Activated T-cell treated with anti-CD3 and anti-CD28 coated beads, Interleukin-2, amount 50 U/mL, for 24 hours (primary cell): ENCODE measurements around the gene EEF2K.
A peak's percentile ranks its signal among the peaks of the same experiment; 100 is the strongest.
"Not testable (repeated sequence)": the region's sequence is repeated elsewhere in the genome, so short reads cannot be mapped to it uniquely, and the experiment has no call there.

Experiments used
- DNase-seq: peaks from one replicate; pipeline ENCODE4 v3.0.0-alpha.2; 2020
- H3K27ac Mint-ChIP-seq: 2 replicates; pipeline ENCODE4 v1.8.0; 2020; ENCODE audit warnings: mild to moderate bottlenecking, mixed read lengths
- H3K27me3 Mint-ChIP-seq: 2 replicates; pipeline ENCODE4 v1.8.0; 2020; ENCODE audit warnings: mixed read lengths
- H3K36me3 Mint-ChIP-seq: 2 replicates; pipeline ENCODE4 v1.8.0; 2020; ENCODE audit warnings: low read depth, mixed read lengths
- H3K4me1 Mint-ChIP-seq: 2 replicates; pipeline ENCODE4 v1.8.0; 2020; ENCODE audit warnings: low read depth, mixed read lengths
- H3K4me3 Mint-ChIP-seq: 2 replicates; pipeline ENCODE4 v1.8.0; 2020; ENCODE audit warnings: mild to moderate bottlenecking, moderate library complexity, mixed read lengths
- H3K9me3 Mint-ChIP-seq: 2 replicates; pipeline ENCODE4 v1.8.0; 2020; ENCODE audit warnings: mixed read lengths

Gene EEF2K

GRCh38 chr16:22206013-22206841 is at the start of gene EEF2K:
TSS of gene EEF2K (plus strand) at chr16:22206278. CDS start at chr16:22225730, 19,452 bp downstream.
- Mint-ChIP-seq H3K4me1 (peaks cover 47% of the 10 kb centered on the region), H3K4me3 (peak within 1 kb of the TSS; percentile 95), H3K27ac (peak within 1 kb of the TSS; percentile 93), H3K9me3 (no peaks in the 10 kb centered on the region), H3K36me3 (peaks cover 37% of the 10 kb centered on the region), H3K27me3 (no peaks in the 10 kb centered on the region)
- peak; percentile 88 for DNase-seq

- Mint-ChIP-seq H3K27ac (no peak overlapping the region), H3K36me3 (no peaks in the 10 kb centered on the region), H3K9me3 (no peaks in the 10 kb centered on the region), H3K4me1 (peaks cover 5% of the 10 kb centered on the region), H3K4me3 (no peak overlapping the region), H3K27me3 (peaks cover 23% of the 10 kb centered on the region)
- DNase-seq: no peak
Observed at GRCh38 chr16:22161401-22161800, 44.7 kb upstream of the EEF2K start.

- Mint-ChIP-seq H3K4me3 (no peak within 1 kb of the TSS), H3K36me3 (no peaks in the 10 kb centered on the region), H3K4me1 (peaks cover 5% of the 10 kb centered on the region), H3K27me3 (peaks cover 22% of the 10 kb centered on the region), H3K27ac (no peak within 1 kb of the TSS), H3K9me3 (no peaks in the 10 kb centered on the region)
- DNase-seq: peak; percentile 63
Observed at GRCh38 chr16:22161999-22162655, 44.0 kb upstream of the EEF2K start, which contains the start of gene SDR42E2. TSS of gene SDR42E2 (plus strand) at chr16:22162506. CDS start at chr16:22165583, 3,077 bp downstream.

- H3K27ac Mint-ChIP-seq: no peak overlapping the region
- H3K4me1 Mint-ChIP-seq: peaks cover 5% of the 10 kb centered on the region
- no peak for DNase-seq
- H3K27me3 Mint-ChIP-seq: peaks cover 22% of the 10 kb centered on the region
- no peaks in the 10 kb centered on the region for H3K36me3 Mint-ChIP-seq
- no peaks in the 10 kb centered on the region for H3K9me3 Mint-ChIP-seq
- H3K4me3 Mint-ChIP-seq: no peak overlapping the region
Observed at GRCh38 chr16:22162656-22163009, 43.4 kb upstream of the EEF2K start.

GRCh38 chr16:22163806-22164205 is 42.3 kb upstream of the EEF2K start:
- Mint-ChIP-seq H3K27ac (no peak overlapping the region), H3K4me1 (peaks cover 5% of the 10 kb centered on the region), H3K36me3 (no peaks in the 10 kb centered on the region), H3K9me3 (no peaks in the 10 kb centered on the region), H3K4me3 (no peak overlapping the region), H3K27me3 (peaks cover 22% of the 10 kb centered on the region)
- DNase-seq: no peak

GRCh38 chr16:22164482-22164881 is 41.6 kb upstream of the EEF2K start:
- Mint-ChIP-seq H3K27ac (no peak overlapping the region), H3K4me1 (peaks cover 5% of the 10 kb centered on the region), H3K9me3 (no peaks in the 10 kb centered on the region), H3K36me3 (no peaks in the 10 kb centered on the region), H3K4me3 (no peak overlapping the region), H3K27me3 (peaks cover 22% of the 10 kb centered on the region)
- DNase-seq: no peak

GRCh38 chr16:22165508-22166285 is 40.4 kb upstream of the EEF2K start:
- Mint-ChIP-seq H3K9me3 (no peaks in the 10 kb centered on the region), H3K27me3 (peaks cover 13% of the 10 kb centered on the region), H3K4me3 (no peak overlapping the region), H3K36me3 (no peaks in the 10 kb centered on the region), H3K27ac (no peak overlapping the region), H3K4me1 (peaks cover 5% of the 10 kb centered on the region)
- DNase-seq: no peak

GRCh38 chr16:22171953-22172352 is 34.1 kb upstream of the EEF2K start:
- no peaks in the 10 kb centered on the region for H3K9me3 Mint-ChIP-seq
- DNase-seq: no peak
- no peak overlapping the region for H3K4me3 Mint-ChIP-seq
- H3K36me3 Mint-ChIP-seq: no peaks in the 10 kb centered on the region
- H3K27ac Mint-ChIP-seq: no peak overlapping the region
- no peaks in the 10 kb centered on the region for H3K27me3 Mint-ChIP-seq
- no peaks in the 10 kb centered on the region for H3K4me1 Mint-ChIP-seq

- not testable (repeated sequence) for H3K27ac Mint-ChIP-seq, H3K4me1 Mint-ChIP-seq, H3K9me3 Mint-ChIP-seq, DNase-seq, H3K4me3 Mint-ChIP-seq, H3K27me3 Mint-ChIP-seq, H3K36me3 Mint-ChIP-seq
Observed at GRCh38 chr16:22172642-22173041, 33.4 kb upstream of the EEF2K start.

GRCh38 chr16:22174642-22175041 is 31.4 kb upstream of the EEF2K start:
- H3K4me3 Mint-ChIP-seq: no peak overlapping the region

GRCh38 chr16:22177968-22178930 is 27.8 kb upstream of the EEF2K start:
- Mint-ChIP-seq H3K4me1 (no peaks in the 10 kb centered on the region), H3K27ac (no peak overlapping the region), H3K36me3 (no peaks in the 10 kb centered on the region), H3K27me3 (no peaks in the 10 kb centered on the region), H3K9me3 (no peaks in the 10 kb centered on the region), H3K4me3 (no peak overlapping the region)
- DNase-seq: no peak

More at GRCh38 chr16:22174642-22175041, 31.4 kb upstream of the EEF2K start:
- Mint-ChIP-seq H3K27ac (no peak overlapping the region), H3K4me1 (no peaks in the 10 kb centered on the region), H3K27me3 (no peaks in the 10 kb centered on the region), H3K36me3 (no peaks in the 10 kb centered on the region), H3K9me3 (no peaks in the 10 kb centered on the region)
- DNase-seq: no peak

GRCh38 chr16:22181426-22181825 is 24.7 kb upstream of the EEF2K start:
- Mint-ChIP-seq H3K9me3 (no peaks in the 10 kb centered on the region), H3K4me3 (no peak overlapping the region), H3K36me3 (no peaks in the 10 kb centered on the region), H3K27me3 (no peaks in the 10 kb centered on the region), H3K27ac (no peak overlapping the region), H3K4me1 (no peaks in the 10 kb centered on the region)
- no peak for DNase-seq

- H3K4me1 Mint-ChIP-seq: peaks cover 2% of the 10 kb centered on the region
- H3K27ac Mint-ChIP-seq: no peak overlapping the region
- H3K4me3 Mint-ChIP-seq: no peak overlapping the region
- DNase-seq: no peak
- no peaks in the 10 kb centered on the region for H3K27me3 Mint-ChIP-seq
- no peaks in the 10 kb centered on the region for H3K9me3 Mint-ChIP-seq
- H3K36me3 Mint-ChIP-seq: no peaks in the 10 kb centered on the region
Observed at GRCh38 chr16:22181843-22182242, 24.2 kb upstream of the EEF2K start.

GRCh38 chr16:22183335-22183734 is 22.7 kb upstream of the EEF2K start:
- Mint-ChIP-seq H3K4me3 (no peak overlapping the region), H3K27ac (no peak overlapping the region), H3K4me1 (peaks cover 8% of the 10 kb centered on the region), H3K9me3 (no peaks in the 10 kb centered on the region), H3K36me3 (no peaks in the 10 kb centered on the region), H3K27me3 (no peaks in the 10 kb centered on the region)
- no peak for DNase-seq
